LNCaP clone FGC (cell line): ENCODE measurements around the gene BCAS3.

Experiments
- DNase-seq: peaks from one replicate; pipeline ENCODE4 v3.0.0-alpha.2; 2011; ENCODE audit warnings: low read depth
- H3K4me3 ChIP-seq: 2 replicates; pipeline ENCODE4 v1.5.1; 2011; ENCODE audit warnings: mild to moderate bottlenecking, low read depth, low read length, control low read depth
- CTCF ChIP-seq: IDR thresholded peaks from 2 replicates; pipeline ENCODE4 v1.5.1; 2012; ENCODE audit warnings: mild to moderate bottlenecking; ENCODE audit not compliant: control insufficient read depth, insufficient read depth; ENCODE audit errors: extremely low read depth

BCAS3 gene

DNA sequence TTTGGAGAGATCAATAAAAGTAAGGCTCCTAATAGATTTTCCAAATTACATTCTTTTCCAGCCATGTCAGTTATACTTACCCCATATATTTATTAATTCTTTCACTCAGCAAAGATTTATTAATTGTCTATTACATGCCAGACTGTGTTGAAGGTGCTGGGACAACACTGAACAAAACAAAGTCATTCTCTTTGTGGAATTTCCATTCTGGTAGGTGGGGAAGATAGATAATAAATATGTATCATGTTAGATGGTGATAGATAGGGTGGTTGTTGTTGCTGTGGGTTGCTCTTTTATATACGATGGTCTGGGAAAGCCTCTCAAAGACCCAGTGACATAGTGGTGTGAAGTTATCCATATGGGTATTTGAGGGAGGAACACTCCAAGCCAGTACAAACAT lies 39.1 kb downstream of the BCAS3 start:
- no peak overlapping the region for H3K4me3 ChIP-seq
- no peak for DNase-seq
- TF ChIP-seq CTCF = no peak

GRCh38 chr17:60717814-60718213 lies 40.2 kb downstream of the BCAS3 start:
- no peak for DNase-seq
- no peak overlapping the region for H3K4me3 ChIP-seq
- no peak for TF ChIP-seq CTCF

DNA sequence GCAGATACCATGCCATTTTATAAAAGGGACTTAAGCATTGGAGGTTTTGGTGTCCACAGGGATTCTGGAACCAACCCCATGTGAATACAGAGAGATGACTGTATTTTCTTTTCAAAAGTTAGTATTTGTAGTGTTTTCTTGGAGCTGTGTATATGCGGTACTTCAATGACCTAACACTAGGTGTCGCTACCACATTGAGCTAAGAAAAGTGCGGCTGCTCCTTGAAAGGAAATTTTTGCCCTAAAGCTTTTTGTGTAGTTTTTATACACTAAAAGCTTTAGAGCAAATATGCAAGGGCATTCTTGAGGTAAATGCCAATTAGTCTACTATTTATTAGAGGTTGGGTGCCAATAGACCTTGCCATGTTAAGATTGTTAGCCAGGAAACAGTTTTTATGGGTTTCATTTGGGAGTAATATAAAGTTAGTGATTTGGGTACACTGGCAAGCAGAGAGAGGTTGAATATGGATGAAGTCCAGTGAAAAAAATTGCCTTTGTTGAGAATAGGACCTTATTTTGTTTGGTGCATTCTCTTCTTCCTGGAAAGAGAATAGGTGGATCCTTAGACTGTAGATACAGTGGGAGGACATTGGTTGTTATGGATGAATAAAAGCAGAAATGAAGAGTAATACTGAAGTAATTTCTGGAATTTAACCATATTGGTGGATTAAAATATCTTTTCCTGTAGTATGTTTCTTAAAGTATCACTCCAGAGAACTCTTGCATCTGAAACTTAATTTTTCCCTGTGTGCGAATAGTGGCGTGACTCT lies 43.3 kb downstream of the BCAS3 start:
- H3K4me3 ChIP-seq = no peak overlapping the region
- TF ChIP-seq CTCF = peak; percentile 75
- DNase-seq = peak; percentile 79

DNA sequence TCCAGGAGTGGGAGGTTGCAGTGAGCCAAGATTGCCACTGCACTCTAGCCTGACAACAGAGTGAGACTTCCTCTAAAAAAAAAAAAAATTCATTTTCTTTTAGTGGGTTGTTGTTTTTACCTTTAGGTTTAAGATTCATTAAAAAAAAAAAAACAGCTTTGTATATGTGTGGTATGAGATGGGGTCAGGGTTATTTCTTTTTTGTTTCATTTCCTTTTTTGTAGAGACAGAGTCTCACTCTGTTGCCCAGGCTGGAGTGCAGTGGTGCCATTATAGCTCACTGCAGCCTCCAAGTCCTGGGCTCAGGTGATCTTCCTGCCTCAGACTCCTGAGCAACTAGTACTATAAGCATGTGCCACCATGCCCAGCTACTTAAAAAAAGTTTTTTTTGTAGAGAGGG lies 47.0 kb downstream of the BCAS3 start:
- no peak for TF ChIP-seq CTCF
- H3K4me3 ChIP-seq = no peak overlapping the region
- DNase-seq = no peak

DNA sequence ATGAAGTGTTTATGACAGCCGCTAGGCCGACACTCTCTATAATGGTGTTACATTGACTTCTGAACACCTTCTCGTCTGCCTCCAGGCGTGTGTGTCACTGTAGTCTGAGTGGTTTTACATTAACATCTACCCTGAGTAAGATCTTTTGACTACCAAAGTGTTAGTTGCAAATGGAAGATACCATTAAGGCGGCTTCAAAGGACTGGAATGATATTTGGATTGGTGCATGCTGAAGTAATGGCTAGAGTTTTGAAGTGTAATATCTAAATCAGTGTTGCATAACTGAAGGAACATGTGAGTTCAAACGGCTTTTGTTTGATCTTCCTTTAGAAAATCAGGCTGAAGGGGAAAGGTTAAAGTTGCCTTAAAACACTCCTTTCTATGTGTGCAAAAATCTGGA lies 52.2 kb downstream of the BCAS3 start:
- DNase-seq = no peak
- no peak overlapping the region for H3K4me3 ChIP-seq
- no peak for TF ChIP-seq CTCF

DNA sequence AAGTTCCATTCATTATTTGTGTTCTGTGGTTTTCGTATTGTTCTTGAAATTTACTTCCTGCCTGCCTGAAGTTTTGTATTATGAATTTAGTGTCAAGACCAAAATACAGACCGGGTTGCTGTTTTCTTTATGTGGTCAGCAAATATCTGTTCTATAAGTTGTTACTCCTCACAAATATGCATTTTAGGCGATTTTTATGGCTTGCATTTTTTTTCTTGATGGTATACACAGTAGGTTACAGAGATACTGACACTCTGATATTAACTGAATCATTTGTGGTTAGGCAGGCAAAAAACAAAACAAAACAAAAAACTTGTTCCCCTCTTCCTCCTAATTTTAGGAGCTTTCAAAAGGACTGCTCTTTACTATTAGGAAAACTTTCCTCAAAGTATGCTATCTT lies 52.6 kb downstream of the BCAS3 start:
- no peak overlapping the region for H3K4me3 ChIP-seq
- DNase-seq = no peak
- TF ChIP-seq CTCF = no peak

GRCh38 chr17:60738287-60738686 lies 60.6 kb downstream of the BCAS3 start:
- TF ChIP-seq CTCF = no peak
- H3K4me3 ChIP-seq = no peak overlapping the region
- DNase-seq = no peak
